GM23248 (cell line): Measurements from ENCODE around the gene WWC1.

Experiments
- EZH2 ChIP-seq: fragments of 200-600 bp; sonication (generic); IDR thresholded peaks from 2 replicates; pipeline ENCODE4 v1.6.1; 2018; ENCODE audit warnings: antibody characterized with exemption, mild to moderate bottlenecking; ENCODE audit not compliant: insufficient read depth, poor library complexity, severe bottlenecking
- EZH2phosphoT487 ChIP-seq: fragments of 200-600 bp; sonication (generic); IDR thresholded peaks from 2 replicates; pipeline ENCODE4 v1.6.1; 2018; ENCODE audit warnings: antibody characterized with exemption, moderate library complexity, mild to moderate bottlenecking, low read depth; ENCODE audit not compliant: insufficient read depth

- TF ChIP-seq EZH2 (no peak), EZH2phosphoT487 (no peak)
Measured at GRCh38 chr5:168375214-168375613, 83.8 kb downstream of the WWC1 start.
